ENCODE data around the gene SGCD.

SGCD gene

GRCh38 chr5:156361436-156362109 lies 34.6 kb downstream of the SGCD start:
- DNase-seq (ENCODE audit: low read depth): no peak

- no peak for DNase-seq (ENCODE audit: low read depth)
Observed at GRCh38 chr5:156363861-156364260, 36.9 kb downstream of the SGCD start.

DNA sequence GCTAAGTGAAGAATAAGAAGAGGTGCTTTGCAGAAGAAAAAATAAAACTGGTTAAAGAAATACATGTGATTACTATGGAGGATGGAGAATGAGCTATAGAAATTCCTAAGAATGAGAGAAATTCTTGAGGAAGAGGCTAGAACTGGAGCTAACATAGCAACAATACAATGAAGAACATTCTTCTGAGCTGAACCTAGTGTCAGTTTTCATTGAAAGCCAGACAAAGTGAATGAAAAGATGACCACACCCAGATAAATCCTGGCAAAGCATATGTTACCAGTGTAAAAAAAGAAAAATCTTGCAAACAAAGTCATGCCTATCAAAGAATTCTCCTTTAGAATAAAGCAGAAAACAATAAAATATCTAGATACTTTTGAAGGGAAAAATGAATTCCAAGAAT lies 39.6 kb downstream of the SGCD start:
- DNase-seq (ENCODE audit: low read depth): no peak

- no peak for DNase-seq (ENCODE audit: low read depth)
Observed at GRCh38 chr5:156367597-156367996, 40.6 kb downstream of the SGCD start.

DNA sequence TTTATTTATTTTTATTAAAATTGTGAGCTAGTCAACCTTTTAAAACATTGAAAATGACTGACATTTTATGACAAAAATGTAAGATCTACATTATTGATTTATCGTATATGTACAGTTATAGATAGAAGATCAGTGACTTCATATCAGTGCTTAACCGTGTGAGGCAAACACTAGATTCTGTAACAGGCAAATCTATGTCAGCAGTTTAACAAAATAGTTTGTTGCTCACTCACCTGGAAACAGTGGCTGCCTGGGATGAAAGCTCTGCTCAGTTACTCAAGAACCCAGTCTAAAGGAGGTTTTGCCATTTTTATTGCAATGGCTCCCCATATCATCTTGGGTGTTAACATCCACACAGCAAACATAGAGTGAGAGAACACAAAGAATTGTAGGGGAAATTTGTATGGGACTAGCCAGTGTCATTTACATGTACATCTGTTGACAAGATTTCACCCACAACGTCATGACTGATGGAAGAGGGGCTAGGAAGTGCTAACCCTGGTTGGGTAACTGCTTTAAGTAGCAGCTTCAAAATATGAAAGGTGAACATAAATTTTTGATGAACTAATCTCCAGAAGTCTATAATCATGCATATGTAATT lies 49.0 kb downstream of the SGCD start:
- DNase-seq (ENCODE audit: low read depth): no peak

- DNase-seq (ENCODE audit: low read depth): no peak
Observed at GRCh38 chr5:156376751-156377150, 49.8 kb downstream of the SGCD start.

DNA sequence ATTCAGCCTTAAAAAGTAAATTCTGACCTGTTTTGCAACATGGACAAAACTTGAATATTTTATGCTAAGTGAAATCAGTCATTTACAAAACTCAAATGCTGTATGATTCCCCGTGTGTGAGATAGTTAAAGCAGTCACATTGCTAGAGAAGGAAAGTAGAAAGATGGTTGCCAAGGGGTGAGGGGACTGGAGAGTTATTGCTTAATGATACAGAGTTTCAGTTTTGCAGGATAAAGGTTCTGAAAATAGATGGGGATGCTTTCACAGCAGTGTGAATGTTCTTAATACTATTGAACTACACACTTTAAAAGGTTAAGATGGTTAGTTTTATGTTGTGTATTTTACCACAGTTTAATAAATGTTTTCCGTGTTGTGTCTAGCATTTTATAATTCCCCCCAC lies 51.2 kb downstream of the SGCD start:
- DNase-seq (ENCODE audit: low read depth): no peak

DNA sequence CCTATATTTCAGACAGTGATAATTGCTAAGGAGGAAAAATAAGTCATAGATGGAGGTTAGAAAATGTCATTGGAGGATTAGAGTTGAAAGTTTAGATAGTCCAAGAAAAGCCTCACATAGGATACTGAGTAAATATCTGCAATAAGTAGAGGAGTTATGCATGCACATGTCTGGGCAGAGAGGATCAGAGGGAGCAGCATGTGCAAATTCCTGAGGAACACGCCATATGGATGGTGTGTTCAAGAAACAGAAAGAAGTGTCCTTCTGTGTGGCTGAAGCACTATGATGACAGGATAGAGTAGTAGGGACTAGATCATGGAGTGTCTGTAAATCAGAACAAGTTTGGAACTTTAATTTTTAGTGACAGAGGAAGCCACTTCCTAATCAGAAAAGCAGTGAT lies 52.2 kb downstream of the SGCD start:
- no peak for DNase-seq (ENCODE audit: low read depth)

GRCh38 chr5:156380848-156381247 lies 53.9 kb downstream of the SGCD start:
- no peak for DNase-seq (ENCODE audit: low read depth)

DNA sequence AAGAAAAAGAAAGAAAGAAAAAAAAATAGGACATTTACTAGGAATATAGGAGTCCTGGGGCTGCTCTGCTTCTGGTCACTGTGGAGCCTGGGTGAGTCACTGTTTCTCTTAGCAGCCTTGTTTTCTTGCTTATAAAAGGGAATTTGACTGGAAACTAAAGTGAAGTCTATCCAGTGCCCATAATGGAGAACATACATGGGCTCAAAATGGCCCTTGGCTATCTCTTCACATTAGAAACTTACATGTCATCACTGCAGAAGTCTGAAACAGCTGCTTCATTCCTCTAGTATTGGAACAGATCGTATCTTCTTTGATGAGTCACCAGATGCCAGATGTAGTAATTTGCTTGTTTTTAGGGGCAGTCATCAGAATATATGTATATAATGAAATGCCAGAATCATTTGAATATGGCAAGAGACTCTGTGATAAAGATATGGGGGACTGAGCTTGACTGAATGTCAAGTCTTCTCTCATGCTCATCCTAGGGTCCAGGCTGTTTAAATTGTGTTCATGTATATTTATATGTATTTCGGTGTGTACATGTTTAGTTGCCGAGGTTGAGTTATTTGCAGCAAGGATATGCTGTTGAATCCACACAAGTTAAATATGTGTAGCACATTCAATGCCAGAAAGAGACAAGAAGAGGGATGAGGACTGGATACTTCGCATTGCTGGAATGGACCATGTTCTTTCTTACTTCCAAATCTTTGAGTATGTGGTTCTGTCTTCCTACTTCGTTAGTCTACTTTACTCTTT lies 56.7 kb downstream of the SGCD start:
- DNase-seq (ENCODE audit: low read depth): no peak

DNA sequence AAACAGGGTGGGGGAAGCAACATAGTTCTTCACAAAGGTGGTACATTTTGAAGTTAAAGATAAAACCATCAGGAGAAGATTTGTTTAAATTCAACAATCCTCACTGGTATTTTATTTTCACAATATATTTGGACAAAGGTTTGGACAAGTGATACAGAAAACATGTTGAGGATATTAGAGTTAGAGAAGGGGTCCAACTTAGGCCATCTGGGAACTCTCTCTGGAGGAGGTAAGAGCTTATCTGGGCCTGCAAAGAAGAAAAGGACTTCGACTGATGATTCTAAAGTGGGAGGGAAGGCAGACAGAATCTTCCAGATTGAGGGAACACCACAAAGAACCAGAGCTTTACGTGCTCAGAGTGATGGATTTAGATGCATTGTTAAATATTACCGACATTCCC lies 58.5 kb downstream of the SGCD start:
- DNase-seq (ENCODE audit: low read depth): no peak

GRCh38 chr5:156386976-156387375 lies 60.0 kb downstream of the SGCD start:
- no peak for DNase-seq (ENCODE audit: low read depth)

DNA sequence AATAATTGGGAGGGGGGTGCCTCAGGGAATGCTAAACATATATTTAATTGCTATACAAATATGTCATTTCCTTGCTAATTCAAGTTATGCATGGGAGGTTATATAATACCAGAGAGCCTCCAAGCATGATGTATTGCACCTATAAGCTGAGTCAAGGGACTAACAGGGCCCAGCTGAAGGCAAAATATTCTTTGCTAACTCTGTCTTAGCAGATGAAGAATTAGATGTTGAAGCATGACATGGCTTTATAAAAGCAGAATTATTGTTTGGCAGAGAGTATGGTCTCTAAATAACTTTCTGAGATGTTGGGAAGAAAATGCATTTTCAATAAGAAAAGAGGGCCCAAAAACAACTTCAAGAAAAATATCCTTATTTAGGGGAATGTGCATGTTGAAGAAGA lies 60.4 kb downstream of the SGCD start:
- DNase-seq (ENCODE audit: low read depth): no peak

DNA sequence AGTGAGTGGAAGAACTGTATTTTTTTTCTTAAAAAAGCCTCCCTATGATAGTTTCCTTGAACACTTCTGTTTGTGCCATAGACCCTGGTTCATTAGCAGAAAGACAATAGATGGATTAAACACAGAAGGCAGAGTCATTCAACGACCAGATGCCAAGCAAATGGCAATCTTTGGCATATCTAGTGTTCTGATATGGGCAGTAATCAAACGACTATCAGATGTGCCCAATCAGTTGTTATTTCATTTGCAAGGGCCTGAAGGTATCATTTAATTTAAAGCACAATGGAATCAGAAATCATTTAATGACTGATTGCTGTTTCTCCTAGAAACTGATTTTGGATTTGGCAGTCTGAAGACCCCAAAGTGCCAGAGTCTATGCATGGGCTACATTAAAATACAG lies 61.3 kb downstream of the SGCD start:
- DNase-seq (ENCODE audit: low read depth): no peak

DNA sequence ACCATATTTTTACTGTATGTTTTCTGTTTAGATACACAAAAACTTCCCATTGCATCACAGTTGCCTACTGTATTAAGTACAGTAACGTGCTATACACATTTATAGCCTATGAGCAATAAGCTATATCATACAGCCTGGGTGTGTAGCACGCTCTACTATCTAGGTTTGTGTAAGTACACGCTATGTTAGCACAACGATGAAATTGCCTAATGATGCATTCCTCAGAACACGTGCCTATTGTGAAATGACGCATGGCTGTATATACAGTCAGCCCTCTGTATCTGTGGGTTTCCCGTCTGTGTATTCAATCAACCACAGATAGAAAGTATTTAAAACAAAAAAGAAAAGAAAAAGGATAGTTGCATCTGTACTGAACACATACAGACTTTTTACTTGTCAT lies 64.2 kb downstream of the SGCD start:
- no peak for DNase-seq (ENCODE audit: low read depth)

DNA sequence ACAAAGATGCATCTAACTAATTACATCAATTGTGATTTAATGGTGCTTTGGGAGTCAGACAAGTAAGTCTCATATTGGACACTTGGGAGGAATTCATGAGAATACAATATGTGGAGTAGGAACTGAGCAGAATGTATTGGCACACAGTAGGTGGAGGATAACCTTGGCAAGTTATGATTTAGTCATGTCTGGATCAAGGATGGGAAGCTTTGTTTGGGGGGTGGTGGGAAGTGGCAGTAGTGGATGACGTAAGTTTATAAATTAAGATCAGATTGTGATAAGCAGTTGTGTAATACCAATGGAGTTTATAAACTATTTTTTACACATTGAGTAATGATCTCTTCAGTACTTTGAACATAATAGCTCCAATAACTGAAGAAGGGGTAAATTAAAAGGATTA lies 67.0 kb downstream of the SGCD start:
- DNase-seq (ENCODE audit: low read depth): no peak

- DNase-seq (ENCODE audit: low read depth): no peak
Observed at GRCh38 chr5:156394642-156395305, 67.8 kb downstream of the SGCD start.

DNA sequence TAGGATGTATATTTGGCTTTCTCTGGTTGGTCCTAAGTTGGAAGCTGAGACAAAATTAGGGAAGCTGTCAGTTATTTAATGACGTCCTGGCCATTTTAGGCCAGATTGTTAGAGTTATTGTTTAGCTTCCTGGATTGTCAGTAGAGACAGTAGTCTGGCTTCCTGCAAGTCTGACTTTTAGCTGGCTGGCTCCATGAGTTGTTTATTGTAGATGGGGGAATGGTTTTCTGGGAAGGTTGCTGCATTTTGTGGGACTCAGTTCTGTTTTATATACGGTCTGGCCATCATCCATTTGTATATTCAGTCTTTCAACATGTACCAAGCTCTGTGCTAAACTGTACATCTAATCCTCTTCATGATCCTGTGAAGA lies 68.3 kb downstream of the SGCD start:
- no peak for DNase-seq (ENCODE audit: low read depth)

GRCh38 chr5:156396063-156396829 lies 69.3 kb downstream of the SGCD start:
- DNase-seq (ENCODE audit: low read depth): no peak

- DNase-seq (ENCODE audit: low read depth): no peak
Observed at GRCh38 chr5:156396830-156397081, 69.8 kb downstream of the SGCD start.

- DNase-seq (ENCODE audit: low read depth): no peak
Observed at GRCh38 chr5:156399323-156399722, 72.4 kb downstream of the SGCD start.

DNA sequence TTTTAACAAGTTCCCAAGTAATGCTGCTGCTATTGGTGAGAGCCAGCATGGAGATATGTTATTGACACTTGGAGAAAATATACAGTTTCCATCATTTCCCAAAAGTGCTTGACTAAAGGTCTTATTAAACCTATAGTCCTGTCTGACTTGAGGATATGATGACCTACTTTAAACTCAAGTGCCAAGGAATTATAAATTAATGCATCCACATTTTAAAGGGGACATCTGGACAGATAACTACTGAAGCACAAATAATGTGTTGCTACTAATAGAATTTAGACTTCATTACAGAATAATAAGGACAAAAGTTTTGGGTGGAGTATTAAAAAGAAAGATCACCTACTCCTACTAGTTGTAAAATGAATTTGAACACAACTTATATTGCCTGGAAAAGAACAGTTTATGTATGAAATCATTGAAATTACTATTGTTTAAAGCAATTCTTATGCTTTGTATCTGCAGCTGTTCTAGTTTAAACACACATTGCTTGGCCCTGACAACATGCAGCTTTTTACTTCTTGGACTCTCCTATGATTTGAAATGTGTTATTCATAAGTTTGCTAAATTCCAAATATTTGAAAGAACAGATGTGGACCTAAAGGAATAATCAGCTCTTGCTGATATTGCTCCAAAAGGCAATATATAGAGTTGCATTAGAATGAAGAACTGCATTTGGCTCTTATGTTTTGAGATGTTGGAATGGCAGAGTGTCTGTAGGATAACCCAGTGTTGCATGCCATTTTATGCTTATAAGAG lies 73.4 kb downstream of the SGCD start:
- no peak for DNase-seq (ENCODE audit: low read depth)
